GM12878 (cell line): ENCODE results near the gene CYB5R2. TPM values are rescaled to one million over a fixed set of nuclear protein-coding genes. Genes with fewer than 3 reads are reported as not detected.

ENCODE experiments used
- ATAC-seq: fragments of 200-7000 bp; cut with Tn5 transposase; 3 replicates; pipeline ENCODE4 v1.9.1; 2020; ENCODE audit warnings: mild to moderate bottlenecking, moderate library complexity
- BruUV-seq: library from RNA; stranded (reverse); fragments of 400-500 nt; replicated peaks from 2 replicates; lab custom pipeline; 2021; lab: Mats Ljungman, UMichigan
- CTCF ChIA-PET: fragments of 300-600 bp; sonication (Branson Sonifier 250); formaldehyde crosslinking; extraction: SDS; loops from one replicate; lab custom pipeline; 2021; ENCODE audit warnings: inconsistent platforms; lab: Yijun Ruan, JAX
- POLR2A ChIA-PET: fragments of 350-600 bp; formaldehyde crosslinking; extraction: SDS; loops from one replicate; lab custom pipeline; 2021; ENCODE audit warnings: inconsistent platforms; lab: Charles Lee
- RAD21 ChIA-PET: fragments of 300-600 bp; sonication (Branson Sonifier 250); formaldehyde crosslinking; loops from one replicate; lab custom pipeline; 2023; ENCODE audit warnings: antibody characterized with exemption; ENCODE audit not compliant: unreplicated experiment; lab: Charles Lee
- SMC1A ChIA-PET: fragments of 300-600 bp; sonication (Branson Sonifier 250); formaldehyde crosslinking; loops from one replicate; lab custom pipeline; 2023; ENCODE audit not compliant: unreplicated experiment, uncharacterized antibody; lab: Charles Lee
- DNase-seq: peaks from one replicate; pipeline ENCODE4 v3.0.0-alpha.2; 2011; ENCODE audit warnings: low read depth, low spot score
- FAIRE-seq: peaks from 3 replicates; lab custom pipeline; 2011; peaks lifted over from hg19 to GRCh38; lab: Jason Lieb, UNC
- H2AFZ ChIP-seq: 2 replicates; pipeline ENCODE4 v1.6.0; 2011; ENCODE audit warnings: low read depth, low read length, control low read depth; ENCODE audit not compliant: control insufficient read depth
- H3K27ac ChIP-seq: 2 replicates; pipeline ENCODE4 v1.5.1; 2011; ENCODE audit warnings: control low read depth; ENCODE audit not compliant: control insufficient read depth, insufficient read depth
- H3K27me3 ChIP-seq, 2 experiments: replicated peaks in 1 of 2; 2 replicates each; pipeline versions ENCODE4 v1.6.0 to v1.6.1; 2011; ENCODE audit warnings: low read length in 1 of 2; ENCODE audit not compliant: control insufficient read depth in 2 of 2, insufficient read depth in 2 of 2
- H3K36me3 ChIP-seq, 2 experiments: 2 replicates each; pipeline ENCODE4 v1.5.1; 2011; ENCODE audit warnings: low read length in 1 of 2; ENCODE audit not compliant: control insufficient read depth in 2 of 2, insufficient read depth in 2 of 2
- H3K4me1 ChIP-seq: 2 replicates; pipeline ENCODE4 v1.6.1; 2011; ENCODE audit warnings: mild to moderate bottlenecking, low read length, moderate library complexity, mixed read lengths; ENCODE audit not compliant: control insufficient read depth, insufficient read depth
- H3K4me2 ChIP-seq: 2 replicates; pipeline ENCODE4 v1.6.0; 2011; ENCODE audit warnings: control low read depth; ENCODE audit not compliant: control insufficient read depth, insufficient read depth
- H3K4me3 ChIP-seq: fragments of 200-600 bp; sonication (generic); 2 replicates; pipeline ENCODE4 v1.5.1; 2016
- H3K79me2 ChIP-seq: 2 replicates; pipeline ENCODE4 v1.6.0; 2011; ENCODE audit warnings: low read length; ENCODE audit not compliant: control insufficient read depth, insufficient read depth
- H3K9ac ChIP-seq: 2 replicates; pipeline ENCODE4 v1.8.0; 2011; ENCODE audit warnings: low read length, control low read depth, mixed read lengths; ENCODE audit not compliant: control insufficient read depth, insufficient read depth
- H3K9me3 ChIP-seq: replicated peaks from 3 replicates; pipeline ENCODE4 v1.5.1; 2011; ENCODE audit warnings: mild to moderate bottlenecking, low read length; ENCODE audit not compliant: control insufficient read depth, insufficient read depth
- H4K20me1 ChIP-seq: 2 replicates; pipeline ENCODE4 v1.6.0; 2011; ENCODE audit not compliant: control insufficient read depth, insufficient read depth
- MYC ChIP-seq: IDR thresholded peaks from 2 replicates; pipeline ENCODE4 v1.6.1; 2011; ENCODE audit warnings: mild to moderate bottlenecking, low read length, moderate library complexity, inconsistent platforms; ENCODE audit not compliant: insufficient read depth, insufficient replicate concordance, insufficient read length, severe bottlenecking
- POLR2AphosphoS2 ChIP-seq: IDR thresholded peaks from 2 replicates; pipeline ENCODE4 v1.6.1; 2011; ENCODE audit warnings: low read depth, mild to moderate bottlenecking, low read length, improper control_type of control experiment, moderate library complexity
- RAD51 ChIP-seq: fragments of 450-650 bp; IDR thresholded peaks from 2 replicates; pipeline ENCODE4 v1.6.1; 2016; ENCODE audit warnings: moderate library complexity, mild to moderate bottlenecking, inconsistent platforms
- SMAD1 ChIP-seq: fragments of 450-650 bp; IDR thresholded peaks from 2 replicates; pipeline ENCODE4 v1.6.1; 2018; ENCODE audit warnings: mild to moderate bottlenecking, low read depth; ENCODE audit not compliant: partially characterized antibody
- WGBS: methylation state at CpG from one replicate; pipeline ENCODE4 v1.1.6; 2016; ENCODE audit warnings: low lambda C conversion rate; ENCODE audit not compliant: insufficient replicate concordance, insufficient coverage; ENCODE audit errors: missing lambda C conversion rate; 5-methylcytosine and 5-hydroxymethylcytosine counted together
- in situ Hi-C: fragments of 300-500 bp; cut with MboI; formaldehyde crosslinking; loops from 9 replicates; pipeline ENCODE4 v1.14.3; 2018; ENCODE audit warnings: mixed read lengths
- intact Hi-C: fragments of 100-400 bp; cut with micrococcal nuclease; formaldehyde crosslinking; loops from one replicate; pipeline ENCODE4 v1.14.2; 2022; ENCODE audit not compliant: unreplicated experiment
- polyA plus RNA-seq, 11 experiments: library from polyadenylated mRNA; depleted of rRNA in 4 of 11; unstranded in 6 of 11; stranded (reverse) in 5 of 11; fragments of >200 nt; fragmentation: Nextera tagmentation in 4 of 11; fragmentation: Illumina TruSeq in 1 of 11; extraction: Ambion mirVana in 4 of 11; extraction: Trizol in 1 of 11; gene quantifications; 1 replicate in 1 of 11; 2 replicates in 10 of 11; pipeline versions ENCODE4 v1.2.1 to v1.2.3, GENCODE V29; 2011 to 2016; ENCODE audit warnings: inconsistent platforms in 2 of 11, missing spikeins in 2 of 11, low read depth in 1 of 11
- total RNA-seq, 4 experiments: library from RNA; depleted of rRNA in 3 of 4; stranded (reverse); fragments of >200 nt in 3 of 4; fragmentation: Illumina TruSeq in 1 of 4; extraction: Trizol in 1 of 4; gene quantifications; 2 replicates each; pipeline versions ENCODE4 v1.2.1 to v1.2.3, GENCODE V29; 2013 to 2021
- TF ChIP-seq, protein P1 (sequence below): fragments of 450-650 bp; formaldehyde crosslinking; IDR thresholded peaks from 2 replicates; pipeline ENCODE4 v1.5.0; 2022; ENCODE audit warnings: mild to moderate bottlenecking, missing genetic modification characterization

The CYB5R2 gene
- total and polyA plus RNA-seq, 10 of the 15 experiments (the other 5 are each of a cell fraction or from before 2014, with no cell fraction given): 21.0 to 111 (median 70.4) TPM

GRCh38 chr11:7622721-7623120, 50.6 kb downstream of the CYB5R2 start:
- ATAC-seq: no peak
- H3K36me3 ChIP-seq: peaks cover 9 to 18% of the 10 kb centered on the region in 2 experiments; a peak in 3 of 4 replicates
- RAD21 ChIA-PET: no interaction called here

More at GRCh38 chr11:7622721-7623120, 50.6 kb downstream of the CYB5R2 start:
- Histone ChIP-seq H4K20me1 (no peaks in the 10 kb centered on the region), H3K9ac (no peak overlapping the region), H3K79me2 (no peaks in the 10 kb centered on the region), H3K9me3 (no peaks in the 10 kb centered on the region), H3K27ac (no peak overlapping the region), H2AFZ (no peak overlapping the region), H3K27me3 (no peaks in the 10 kb centered on the region), H3K4me3 (no peak overlapping the region), H3K4me1 (no peaks in the 10 kb centered on the region), H3K4me2 (no peak overlapping the region)
- WGBS: 100% methylated on average over 2 of the region's 2 CpGs
- no TSS peak for BruUV-seq
- no peak for DNase-seq
- intact Hi-C loops (no loop called here), in situ Hi-C loops (no loop called here)
- CTCF ChIA-PET: interaction anchor here (0.7 to 1.2 kb wide), 3 partner anchors 9 to 43 kb away, joined by 3 to 4 read pairs (median 3); no protein-coding TSS in a partner anchor
- TF ChIP-seq SMAD1 (no peak), POLR2AphosphoS2 (no peak), RAD51 (no peak), MYC (no peak)
- TF ChIP-seq, protein P1, sequence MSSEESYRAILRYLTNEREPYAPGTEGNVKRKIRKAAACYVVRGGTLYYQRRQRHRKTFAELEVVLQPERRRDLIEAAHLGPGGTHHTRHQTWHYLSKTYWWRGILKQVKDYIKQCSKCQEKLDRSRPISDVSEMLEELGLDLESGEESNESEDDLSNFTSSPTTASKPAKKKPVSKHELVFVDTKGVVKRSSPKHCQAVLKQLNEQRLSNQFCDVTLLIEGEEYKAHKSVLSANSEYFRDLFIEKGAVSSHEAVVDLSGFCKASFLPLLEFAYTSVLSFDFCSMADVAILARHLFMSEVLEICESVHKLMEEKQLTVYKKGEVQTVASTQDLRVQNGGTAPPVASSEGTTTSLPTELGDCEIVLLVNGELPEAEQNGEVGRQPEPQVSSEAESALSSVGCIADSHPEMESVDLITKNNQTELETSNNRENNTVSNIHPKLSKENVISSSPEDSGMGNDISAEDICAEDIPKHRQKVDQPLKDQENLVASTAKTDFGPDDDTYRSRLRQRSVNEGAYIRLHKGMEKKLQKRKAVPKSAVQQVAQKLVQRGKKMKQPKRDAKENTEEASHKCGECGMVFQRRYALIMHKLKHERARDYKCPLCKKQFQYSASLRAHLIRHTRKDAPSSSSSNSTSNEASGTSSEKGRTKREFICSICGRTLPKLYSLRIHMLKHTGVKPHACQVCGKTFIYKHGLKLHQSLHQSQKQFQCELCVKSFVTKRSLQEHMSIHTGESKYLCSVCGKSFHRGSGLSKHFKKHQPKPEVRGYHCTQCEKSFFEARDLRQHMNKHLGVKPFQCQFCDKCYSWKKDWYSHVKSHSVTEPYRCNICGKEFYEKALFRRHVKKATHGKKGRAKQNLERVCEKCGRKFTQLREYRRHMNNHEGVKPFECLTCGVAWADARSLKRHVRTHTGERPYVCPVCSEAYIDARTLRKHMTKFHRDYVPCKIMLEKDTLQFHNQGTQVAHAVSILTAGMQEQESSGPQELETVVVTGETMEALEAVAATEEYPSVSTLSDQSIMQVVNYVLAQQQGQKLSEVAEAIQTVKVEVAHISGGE (CRISPR knock-in tag): no peak
- POLR2A ChIA-PET: no interaction called here
- SMC1A ChIA-PET: interaction anchor here (1.1 kb wide), 1 partner anchor 15 kb away, joined by 3 read pairs; no protein-coding TSS in a partner anchor
- no peak for FAIRE-seq
